GM18951 (cell line): ENCODE measurements around the gene AKT3.

Source experiments
- POLR2A ChIP-seq: IDR thresholded peaks from 4 replicates; pipeline ENCODE4 v1.6.1; 2011; ENCODE audit warnings: mild to moderate bottlenecking; ENCODE audit not compliant: insufficient read length, insufficient read depth; ENCODE audit errors: extremely low read depth
- in situ Hi-C: fragments of 300-500 bp; cut with MboI; formaldehyde crosslinking; loops from one replicate; pipeline ENCODE4 v1.12.0; 2022; ENCODE audit warnings: low sequenced_read_pairs, mixed read lengths, inconsistent platforms; ENCODE audit not compliant: unreplicated experiment

Gene AKT3

GRCh38 chr1:243727503-243728203 is 122.4 kb downstream of the AKT3 start:
- in situ Hi-C loops: loop anchor here (25.0 kb wide), 1 partner anchor 365 kb away; no protein-coding TSS in a partner anchor
- TF ChIP-seq POLR2A: no peak

GRCh38 chr1:243726806-243727502 is 123.1 kb downstream of the AKT3 start:
- TF ChIP-seq POLR2A: no peak
- in situ Hi-C loops: loop anchor here (25.0 kb wide), 1 partner anchor 365 kb away; no protein-coding TSS in a partner anchor

DNA sequence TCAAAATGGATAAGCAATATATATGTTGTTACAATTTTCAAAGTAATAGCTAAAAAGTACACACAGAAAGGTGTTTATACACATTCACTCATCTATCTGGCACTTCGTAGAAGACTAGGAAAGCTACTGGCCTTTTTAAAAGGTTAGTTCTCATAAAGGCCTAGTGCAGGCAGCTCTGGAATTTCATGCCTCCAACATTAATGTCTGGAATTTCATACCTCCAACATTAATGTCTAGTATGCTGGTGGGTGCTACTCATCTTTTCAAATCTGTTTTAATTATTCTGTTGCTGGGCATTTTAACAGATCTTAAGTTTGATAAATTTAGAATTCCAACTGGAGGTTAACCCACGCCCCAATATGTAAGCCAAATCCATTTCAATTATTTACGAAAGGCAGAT is 124.2 kb downstream of the AKT3 start:
- in situ Hi-C loops: loop anchor here (25.0 kb wide), 1 partner anchor 364 kb away; no protein-coding TSS in a partner anchor
- TF ChIP-seq POLR2A: no peak

GRCh38 chr1:243725075-243725474 is 125.0 kb downstream of the AKT3 start:
- no peak for TF ChIP-seq POLR2A
- in situ Hi-C loops: loop anchor here (25.0 kb wide), 1 partner anchor 363 kb away; no protein-coding TSS in a partner anchor

DNA sequence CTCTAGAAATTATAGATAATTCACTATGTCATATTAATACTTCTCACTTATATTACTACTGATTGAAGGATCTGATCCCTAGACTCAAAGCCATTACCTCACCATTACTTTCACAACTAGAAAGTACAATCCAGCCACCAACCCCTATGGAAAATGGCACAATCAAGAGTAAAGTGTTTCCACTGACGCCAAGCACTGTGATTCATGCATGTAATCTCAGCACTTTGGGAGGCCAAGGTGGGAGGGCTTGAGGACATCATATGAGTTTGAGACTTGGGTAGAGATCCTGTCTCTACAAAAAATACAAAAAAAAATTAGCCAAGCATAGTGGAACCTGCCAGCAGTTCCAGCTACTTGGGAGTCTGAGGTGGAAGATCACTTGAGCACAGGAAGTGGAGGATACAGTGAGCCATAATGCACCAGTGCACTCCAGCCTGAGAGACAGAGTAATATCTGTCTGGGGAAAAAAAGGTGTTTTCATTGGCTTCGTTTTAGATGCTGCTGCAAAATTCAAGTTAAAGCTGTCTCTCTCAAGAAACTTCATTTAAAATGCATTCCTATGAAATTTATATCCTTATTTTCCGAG is 126.5 kb downstream of the AKT3 start:
- TF ChIP-seq POLR2A: no peak

GRCh38 chr1:243723050-243723449 is 127.0 kb downstream of the AKT3 start:
- in situ Hi-C loops: no loop called here
- TF ChIP-seq POLR2A: no peak

More for the DNA sequence above, 126.5 kb downstream of the AKT3 start:
- in situ Hi-C loops: no loop called here

DNA sequence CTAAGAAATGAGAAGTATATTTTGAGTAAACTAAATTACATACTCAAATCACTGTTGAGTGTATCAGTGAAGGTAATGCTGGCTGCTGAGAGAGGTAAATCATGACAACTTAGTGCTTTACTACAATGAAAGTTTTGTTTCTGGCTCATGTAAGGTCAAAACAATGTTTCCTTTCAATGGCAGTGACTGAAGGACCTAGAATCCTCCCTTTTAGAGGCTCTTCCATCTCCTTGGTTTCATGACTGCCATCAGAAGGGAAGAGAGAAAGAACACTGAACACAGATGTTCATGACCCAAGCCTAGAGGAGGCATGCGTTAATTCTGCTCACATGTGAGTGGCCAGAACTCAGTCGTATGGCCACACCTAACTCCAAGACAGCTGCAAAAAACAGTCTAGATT is 130.6 kb downstream of the AKT3 start:
- no peak for TF ChIP-seq POLR2A
- in situ Hi-C loops: no loop called here

DNA sequence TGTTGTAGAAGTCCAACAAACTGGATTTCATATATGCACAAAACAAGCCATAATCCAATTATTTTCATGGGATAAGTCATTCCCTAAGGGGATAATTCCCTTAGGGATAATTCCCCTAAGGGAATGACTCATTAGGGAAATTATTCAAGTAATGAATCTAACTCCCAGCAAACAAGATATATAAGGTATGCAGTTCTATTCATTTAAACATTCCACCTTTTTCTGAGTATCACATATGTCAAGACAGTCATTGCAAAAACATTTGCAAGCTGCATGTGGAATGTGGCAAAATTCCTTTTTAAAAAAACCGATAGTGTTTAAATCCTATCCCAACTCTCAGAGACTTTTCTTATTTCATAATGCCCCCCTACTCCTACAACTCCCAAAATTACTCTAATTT is 131.2 kb downstream of the AKT3 start:
- TF ChIP-seq POLR2A: no peak
- in situ Hi-C loops: no loop called here

DNA sequence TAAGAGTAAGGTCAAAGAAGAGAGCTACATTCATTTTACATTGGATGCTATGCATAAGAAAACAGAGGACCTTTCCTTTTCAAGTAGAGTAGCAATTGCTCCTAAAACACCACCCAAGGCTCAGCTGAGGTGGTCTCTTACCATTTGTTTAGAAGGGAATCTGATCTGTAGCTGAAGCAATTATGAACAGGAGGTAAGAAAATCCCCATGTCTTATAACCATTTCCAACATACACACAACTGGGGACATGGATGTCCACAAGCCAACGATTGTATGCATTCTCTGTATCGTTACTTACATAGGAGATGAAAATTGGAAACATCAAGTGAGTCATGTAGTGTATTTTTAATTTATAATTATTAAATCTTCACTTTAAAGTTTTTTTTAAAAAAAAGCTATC is 132.0 kb downstream of the AKT3 start:
- in situ Hi-C loops: no loop called here
- TF ChIP-seq POLR2A: no peak

- TF ChIP-seq POLR2A: no peak
- in situ Hi-C loops: no loop called here
Observed at GRCh38 chr1:243716906-243717305, 133.1 kb downstream of the AKT3 start.

DNA sequence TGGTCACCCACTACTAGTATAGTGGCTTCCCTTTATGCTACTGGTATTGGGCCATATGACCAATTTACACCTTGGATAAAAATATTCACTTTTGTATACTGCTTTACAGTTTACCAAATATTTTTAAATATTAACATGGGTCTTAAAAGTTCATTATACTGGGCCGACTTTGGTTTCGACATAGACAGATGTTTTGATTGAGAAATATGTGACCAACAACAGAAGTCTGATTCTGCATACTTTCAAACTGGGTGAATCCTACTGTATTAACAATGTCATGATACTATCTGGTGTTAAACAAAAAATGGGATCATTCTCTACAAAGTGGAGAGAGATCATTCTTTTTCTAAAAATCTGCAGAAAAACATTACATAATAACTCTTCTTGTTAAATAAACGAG is 134.8 kb downstream of the AKT3 start:
- no peak for TF ChIP-seq POLR2A
- in situ Hi-C loops: no loop called here

GRCh38 chr1:243713470-243714186 is 136.4 kb downstream of the AKT3 start:
- in situ Hi-C loops: no loop called here

DNA sequence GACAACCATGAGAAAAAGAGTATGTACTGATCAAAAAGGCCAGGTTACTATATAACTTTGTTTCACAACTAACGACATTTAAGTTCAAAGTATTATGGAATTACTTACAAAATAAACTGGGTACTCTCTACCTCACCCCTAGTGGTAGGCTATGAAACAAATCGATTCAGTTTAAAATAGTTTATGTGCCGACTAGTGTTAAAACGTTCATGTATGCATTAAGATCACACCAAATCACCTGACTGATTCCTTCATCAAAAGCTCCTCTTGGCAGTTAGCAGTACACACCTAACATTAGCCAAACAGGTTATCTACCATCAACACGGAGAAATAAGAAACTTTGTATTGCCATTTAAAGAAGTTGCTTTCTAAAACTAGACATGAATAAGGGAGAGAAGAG is 137.1 kb downstream of the AKT3 start:
- in situ Hi-C loops: no loop called here
- TF ChIP-seq POLR2A: no peak

More at GRCh38 chr1:243713470-243714186, 136.4 kb downstream of the AKT3 start:
- no peak for TF ChIP-seq POLR2A
